Measurements from ENCODE around the gene BMP7.
A peak's percentile ranks its signal among the peaks of the same experiment; 100 is the strongest.
"Not testable (repeated sequence)": the region's sequence is repeated elsewhere in the genome, so short reads cannot be mapped to it uniquely, and the experiment has no call there.

Gene BMP7

DNA sequence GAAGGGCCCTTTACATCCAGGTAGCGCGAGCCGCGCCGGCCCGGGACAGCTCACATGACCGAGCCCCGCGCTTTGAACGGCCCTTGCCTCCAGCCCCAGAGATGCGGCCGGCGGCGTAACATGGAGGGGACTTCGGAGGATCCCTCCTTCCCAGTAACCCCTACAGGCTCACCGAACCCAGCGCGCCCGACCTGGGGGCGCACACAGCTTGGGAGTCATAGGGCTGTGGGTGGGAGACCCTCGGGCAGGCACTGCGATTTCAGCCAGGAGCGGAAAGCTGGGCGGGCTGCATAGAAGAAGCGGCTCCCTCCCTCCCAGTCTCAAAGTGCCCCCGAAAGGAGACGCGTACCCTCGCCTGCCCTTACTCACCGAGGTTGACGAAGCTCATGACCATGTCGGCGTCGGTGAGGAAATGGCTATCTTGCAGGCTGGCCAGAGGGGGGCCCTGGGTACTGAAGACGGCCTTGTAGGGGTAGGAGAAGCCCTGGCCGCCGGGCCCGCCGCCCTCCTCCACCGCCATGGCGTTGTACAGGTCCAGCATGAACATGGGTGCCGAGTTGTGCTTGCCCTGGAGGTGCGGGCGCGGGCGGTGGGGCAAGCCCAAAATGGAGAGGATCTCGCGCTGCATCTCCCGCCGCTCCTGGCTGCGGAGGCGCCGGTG lies 975 bp downstream of the BMP7 start:
- Histone ChIP-seq H3K27ac (ENCODE audit: low read length) (no peak overlapping the region), H3K9ac (ENCODE audit: low read length in 2 of 2) (no peak overlapping the region), H3K9me3 (ENCODE audit: control insufficient read depth in 2 of 2, low read length in 2 of 2) (no peaks in the 10 kb centered on the region), H3K36me3 (ENCODE audit: control insufficient read depth in 2 of 2, insufficient read depth in 2 of 2, low read length in 2 of 2) (no peaks in the 10 kb centered on the region), H3K4me3 (ENCODE audit: low read length in 2 of 2) (peak overlapping the region in 1 of 2 donors; percentile 40), H3K27me3 (ENCODE audit: control insufficient read depth in 1 of 2, insufficient read depth in 2 of 2, low read length in 2 of 2) (peaks cover 47 to 68% of the 10 kb centered on the region in 2 donors), H3K4me1 (ENCODE audit: control insufficient read depth, insufficient read depth, low read length) (peaks cover 9% of the 10 kb centered on the region)

GRCh38 chr20:57264908-57265335 lies 1.5 kb downstream of the BMP7 start:
- Histone ChIP-seq H3K27me3 (ENCODE audit: control insufficient read depth in 1 of 2, insufficient read depth in 2 of 2, low read length in 2 of 2) (peaks cover 51 to 73% of the 10 kb centered on the region in 2 donors), H3K4me1 (ENCODE audit: control insufficient read depth, insufficient read depth, low read length) (peaks cover 12% of the 10 kb centered on the region)
- H3K27ac ChIP-seq (ENCODE audit: low read length); H3K9me3 ChIP-seq (ENCODE audit: control insufficient read depth in 2 of 2, low read length in 2 of 2); H3K36me3 ChIP-seq (ENCODE audit: control insufficient read depth in 2 of 2, insufficient read depth in 2 of 2, low read length in 2 of 2); H3K9ac ChIP-seq (ENCODE audit: low read length in 2 of 2); H3K4me3 ChIP-seq (ENCODE audit: low read length in 2 of 2): not testable (repeated sequence)

- no peak overlapping the region for H3K4me3 ChIP-seq (ENCODE audit: low read length in 2 of 2)
- no peaks in the 10 kb centered on the region for H3K36me3 ChIP-seq (ENCODE audit: control insufficient read depth in 2 of 2, insufficient read depth in 2 of 2, low read length in 2 of 2)
- no peaks in the 10 kb centered on the region for H3K9me3 ChIP-seq (ENCODE audit: control insufficient read depth in 2 of 2, low read length in 2 of 2)
- peaks cover 53 to 80% of the 10 kb centered on the region in 2 donors for H3K27me3 ChIP-seq (ENCODE audit: control insufficient read depth in 1 of 2, insufficient read depth in 2 of 2, low read length in 2 of 2)
- H3K9ac ChIP-seq (ENCODE audit: low read length in 2 of 2): no peak overlapping the region
- peaks cover 16% of the 10 kb centered on the region for H3K4me1 ChIP-seq (ENCODE audit: control insufficient read depth, insufficient read depth, low read length)
- H3K27ac ChIP-seq (ENCODE audit: low read length): no peak overlapping the region
Observed at GRCh38 chr20:57263801-57264792, 2.3 kb downstream of the BMP7 start.

GRCh38 chr20:57262784-57263609 lies 3.4 kb downstream of the BMP7 start:
- no peaks in the 10 kb centered on the region for H3K36me3 ChIP-seq (ENCODE audit: control insufficient read depth in 2 of 2, insufficient read depth in 2 of 2, low read length in 2 of 2)
- H3K27me3 ChIP-seq (ENCODE audit: control insufficient read depth in 1 of 2, insufficient read depth in 2 of 2, low read length in 2 of 2): peaks cover 54 to 90% of the 10 kb centered on the region in 2 donors
- no peak overlapping the region for H3K9ac ChIP-seq (ENCODE audit: low read length in 2 of 2)
- H3K4me3 ChIP-seq (ENCODE audit: low read length in 2 of 2): no peak overlapping the region
- H3K27ac ChIP-seq (ENCODE audit: low read length): no peak overlapping the region
- H3K9me3 ChIP-seq (ENCODE audit: control insufficient read depth in 2 of 2, low read length in 2 of 2): no peaks in the 10 kb centered on the region
- peaks cover 16% of the 10 kb centered on the region for H3K4me1 ChIP-seq (ENCODE audit: control insufficient read depth, insufficient read depth, low read length)

GRCh38 chr20:57262301-57262700 lies 4.1 kb downstream of the BMP7 start:
- H3K27ac ChIP-seq (ENCODE audit: low read length): no peak overlapping the region
- H3K36me3 ChIP-seq (ENCODE audit: control insufficient read depth in 2 of 2, insufficient read depth in 2 of 2, low read length in 2 of 2): no peaks in the 10 kb centered on the region
- no peak overlapping the region for H3K9ac ChIP-seq (ENCODE audit: low read length in 2 of 2)
- no peaks in the 10 kb centered on the region for H3K9me3 ChIP-seq (ENCODE audit: control insufficient read depth in 2 of 2, low read length in 2 of 2)
- no peak overlapping the region for H3K4me3 ChIP-seq (ENCODE audit: low read length in 2 of 2)
- H3K4me1 ChIP-seq (ENCODE audit: control insufficient read depth, insufficient read depth, low read length): peaks cover 16% of the 10 kb centered on the region
- peaks cover 50 to 83% of the 10 kb centered on the region in 2 donors for H3K27me3 ChIP-seq (ENCODE audit: control insufficient read depth in 1 of 2, insufficient read depth in 2 of 2, low read length in 2 of 2)

DNA sequence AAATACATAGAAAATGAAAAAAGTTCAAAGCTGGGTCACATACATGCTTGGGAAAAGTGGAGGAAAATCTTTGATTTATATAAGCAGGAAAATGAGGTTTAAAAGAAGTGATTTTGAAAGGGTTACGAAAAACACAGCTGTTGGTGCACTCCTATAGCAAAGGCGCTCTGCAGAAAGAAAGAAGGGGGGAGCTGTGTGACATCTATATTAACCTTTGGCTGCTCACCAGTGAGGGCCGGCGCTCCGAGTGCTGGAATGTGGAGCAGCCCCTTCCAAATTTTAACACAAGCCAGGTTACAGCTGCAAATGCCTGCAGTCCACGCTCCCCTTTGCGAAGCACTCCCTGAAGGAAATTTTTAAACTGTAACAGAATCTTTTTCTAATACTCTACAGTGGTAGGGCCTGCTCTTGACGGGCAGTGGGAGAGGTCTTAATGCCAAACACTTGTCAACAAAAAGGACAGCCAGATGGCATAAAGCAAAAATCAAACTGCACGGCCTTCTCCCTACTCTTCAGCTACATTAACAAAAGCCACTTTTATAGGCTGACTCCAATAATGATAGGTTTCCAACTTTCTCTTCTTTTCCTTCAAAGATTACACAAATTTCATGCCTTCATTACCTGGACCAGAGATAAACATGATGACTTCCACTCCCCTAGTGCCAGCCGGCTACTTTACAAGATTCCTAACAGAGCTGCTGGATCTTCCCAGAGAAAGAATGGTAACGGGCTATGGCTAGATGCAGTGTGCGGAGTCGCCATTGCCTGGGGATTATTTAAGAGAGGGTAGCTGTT lies 4.8 kb downstream of the BMP7 start:
- Histone ChIP-seq H3K27me3 (ENCODE audit: control insufficient read depth in 1 of 2, insufficient read depth in 2 of 2, low read length in 2 of 2) (peaks cover 48 to 77% of the 10 kb centered on the region in 2 donors), H3K4me3 (ENCODE audit: low read length in 2 of 2) (no peak overlapping the region), H3K9ac (ENCODE audit: low read length in 2 of 2) (no peak overlapping the region), H3K36me3 (ENCODE audit: control insufficient read depth in 2 of 2, insufficient read depth in 2 of 2, low read length in 2 of 2) (no peaks in the 10 kb centered on the region), H3K4me1 (ENCODE audit: control insufficient read depth, insufficient read depth, low read length) (peaks cover 12% of the 10 kb centered on the region), H3K9me3 (ENCODE audit: control insufficient read depth in 2 of 2, low read length in 2 of 2) (no peaks in the 10 kb centered on the region), H3K27ac (ENCODE audit: low read length) (no peak overlapping the region)

DNA sequence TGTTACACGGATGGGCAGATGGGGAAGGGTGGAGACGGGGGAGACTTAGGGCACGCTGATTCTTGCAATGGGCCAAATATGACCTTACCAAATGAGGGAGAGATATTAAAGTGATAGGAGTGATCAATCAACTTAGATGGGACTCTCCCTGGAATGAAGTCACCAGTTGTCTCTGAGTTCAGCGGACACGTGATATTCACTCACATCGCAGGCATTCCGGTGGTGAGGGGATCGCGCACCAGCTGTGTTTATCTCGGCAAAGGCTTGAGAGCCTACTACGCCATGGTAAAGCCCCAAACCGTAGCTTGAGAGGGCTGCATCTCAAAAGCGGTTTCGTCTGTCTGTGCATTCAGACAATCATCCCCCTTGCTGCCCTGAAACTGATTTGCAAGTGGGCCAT lies 5.5 kb downstream of the BMP7 start:
- Histone ChIP-seq H3K9me3 (ENCODE audit: control insufficient read depth in 2 of 2, low read length in 2 of 2) (no peaks in the 10 kb centered on the region), H3K9ac (ENCODE audit: low read length in 2 of 2) (no peak overlapping the region), H3K36me3 (ENCODE audit: control insufficient read depth in 2 of 2, insufficient read depth in 2 of 2, low read length in 2 of 2) (no peaks in the 10 kb centered on the region), H3K27me3 (ENCODE audit: control insufficient read depth in 1 of 2, insufficient read depth in 2 of 2, low read length in 2 of 2) (peaks cover 51 to 70% of the 10 kb centered on the region in 2 donors), H3K27ac (ENCODE audit: low read length) (no peak overlapping the region), H3K4me3 (ENCODE audit: low read length in 2 of 2) (no peak overlapping the region), H3K4me1 (ENCODE audit: control insufficient read depth, insufficient read depth, low read length) (peaks cover 9% of the 10 kb centered on the region)

DNA sequence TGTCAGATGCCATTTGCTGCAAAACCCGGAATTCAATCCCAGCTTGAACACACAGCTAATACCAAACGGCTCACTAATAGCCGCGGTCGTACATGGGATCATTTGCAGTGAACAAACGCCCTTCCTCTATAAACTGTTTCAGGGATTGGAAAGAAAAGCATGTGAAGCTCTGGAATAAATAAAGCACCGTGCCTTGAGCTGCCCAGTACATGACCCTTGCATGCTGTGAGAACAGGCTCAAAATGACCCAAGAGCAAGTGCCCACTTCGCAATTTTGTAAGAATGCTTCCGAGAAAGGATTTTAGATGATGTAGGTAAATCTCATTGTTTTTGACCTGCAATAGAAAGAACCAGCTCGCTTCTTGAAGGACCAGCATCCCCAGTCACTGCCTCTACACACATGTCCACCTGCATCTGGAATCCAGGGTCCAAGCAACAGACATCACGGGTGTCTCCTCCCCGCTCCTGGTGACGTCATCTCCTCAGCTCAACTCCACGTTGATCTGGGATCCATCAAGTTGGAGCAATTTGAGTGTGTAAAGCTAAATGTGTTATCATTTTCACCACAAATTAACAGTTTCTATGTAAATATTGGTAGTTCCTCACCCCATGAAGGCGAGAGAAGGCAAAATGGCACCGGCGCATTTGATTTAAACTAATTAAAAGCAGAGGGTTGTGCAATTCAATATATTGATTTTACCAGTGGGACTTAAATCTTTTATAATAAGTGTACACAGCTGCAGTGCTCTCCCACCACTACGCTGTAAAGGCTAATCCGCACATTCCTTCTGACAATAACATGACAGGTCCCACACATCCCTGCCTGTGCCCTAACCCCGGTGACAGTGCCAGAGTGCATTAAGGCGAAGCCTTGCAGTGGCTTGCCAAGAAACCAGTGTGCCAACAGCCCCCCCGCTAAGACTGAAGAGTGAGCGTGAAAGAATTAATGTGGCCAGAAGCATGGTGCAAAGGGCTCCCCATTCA lies 6.2 kb downstream of the BMP7 start:
- Histone ChIP-seq H3K4me1 (ENCODE audit: control insufficient read depth, insufficient read depth, low read length) (peaks cover 7% of the 10 kb centered on the region), H3K36me3 (ENCODE audit: control insufficient read depth in 2 of 2, insufficient read depth in 2 of 2, low read length in 2 of 2) (no peaks in the 10 kb centered on the region), H3K9ac (ENCODE audit: low read length in 2 of 2) (no peak overlapping the region), H3K27me3 (ENCODE audit: control insufficient read depth in 1 of 2, insufficient read depth in 2 of 2, low read length in 2 of 2) (peaks cover 47 to 63% of the 10 kb centered on the region in 2 donors), H3K4me3 (ENCODE audit: low read length in 2 of 2) (no peak overlapping the region), H3K9me3 (ENCODE audit: control insufficient read depth in 2 of 2, low read length in 2 of 2) (no peaks in the 10 kb centered on the region), H3K27ac (ENCODE audit: low read length) (no peak overlapping the region)
